AG09319 (cell line): ENCODE measurements around the gene LRRC4C.

Experiments used
- DNase-seq: peaks from one replicate; pipeline ENCODE4 v3.0.0-alpha.2; 2010; ENCODE audit warnings: low read depth; ENCODE audit errors: extremely low read depth
- TF ChIP-seq, protein P1 (sequence below): IDR thresholded peaks from 2 replicates; pipeline ENCODE4 v1.5.1; 2011; ENCODE audit warnings: low read depth, mild to moderate bottlenecking, inconsistent platforms, low read length, moderate library complexity

LRRC4C gene

DNA sequence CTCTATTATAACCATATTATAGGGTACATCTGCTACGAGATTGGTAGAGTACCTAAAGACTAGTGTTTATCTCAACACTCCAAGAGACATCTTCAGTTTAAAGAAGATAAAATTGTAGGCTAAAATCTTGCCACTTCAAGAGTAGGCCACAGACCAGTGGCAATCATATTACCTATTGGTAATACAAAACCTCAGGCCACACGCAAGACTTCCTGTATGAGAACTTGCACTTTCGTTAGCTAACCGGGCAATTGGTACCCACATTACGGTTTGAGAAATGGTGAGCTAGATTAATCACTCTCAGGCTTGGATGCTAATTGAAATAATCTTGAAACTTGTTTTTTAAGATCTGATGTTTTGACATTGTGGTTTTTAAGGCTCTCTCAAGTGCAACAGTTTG, 772.7 kb downstream of the LRRC4C start:
- TF ChIP-seq, protein P1, sequence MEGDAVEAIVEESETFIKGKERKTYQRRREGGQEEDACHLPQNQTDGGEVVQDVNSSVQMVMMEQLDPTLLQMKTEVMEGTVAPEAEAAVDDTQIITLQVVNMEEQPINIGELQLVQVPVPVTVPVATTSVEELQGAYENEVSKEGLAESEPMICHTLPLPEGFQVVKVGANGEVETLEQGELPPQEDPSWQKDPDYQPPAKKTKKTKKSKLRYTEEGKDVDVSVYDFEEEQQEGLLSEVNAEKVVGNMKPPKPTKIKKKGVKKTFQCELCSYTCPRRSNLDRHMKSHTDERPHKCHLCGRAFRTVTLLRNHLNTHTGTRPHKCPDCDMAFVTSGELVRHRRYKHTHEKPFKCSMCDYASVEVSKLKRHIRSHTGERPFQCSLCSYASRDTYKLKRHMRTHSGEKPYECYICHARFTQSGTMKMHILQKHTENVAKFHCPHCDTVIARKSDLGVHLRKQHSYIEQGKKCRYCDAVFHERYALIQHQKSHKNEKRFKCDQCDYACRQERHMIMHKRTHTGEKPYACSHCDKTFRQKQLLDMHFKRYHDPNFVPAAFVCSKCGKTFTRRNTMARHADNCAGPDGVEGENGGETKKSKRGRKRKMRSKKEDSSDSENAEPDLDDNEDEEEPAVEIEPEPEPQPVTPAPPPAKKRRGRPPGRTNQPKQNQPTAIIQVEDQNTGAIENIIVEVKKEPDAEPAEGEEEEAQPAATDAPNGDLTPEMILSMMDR = no peak

GRCh38 chr11:40683010-40683409, 776.4 kb downstream of the LRRC4C start:
- no peak for DNase-seq
- TF ChIP-seq, protein P1 = no peak

More for the DNA sequence above, 772.7 kb downstream of the LRRC4C start:
- no peak for DNase-seq

GRCh38 chr11:40679276-40679675, 780.2 kb downstream of the LRRC4C start:
- TF ChIP-seq, protein P1 = no peak
- DNase-seq = no peak

GRCh38 chr11:40647295-40647694, 812.2 kb downstream of the LRRC4C start:
- DNase-seq = no peak
- TF ChIP-seq, protein P1 = no peak

- TF ChIP-seq, protein P1 = no peak
- no peak for DNase-seq
Observed at GRCh38 chr11:40642284-40642683, 817.2 kb downstream of the LRRC4C start.

- no peak for DNase-seq
- TF ChIP-seq, protein P1 = no peak
Observed at GRCh38 chr11:40619654-40620053, 839.8 kb downstream of the LRRC4C start.

- DNase-seq = no peak
- TF ChIP-seq, protein P1 = no peak
Observed at GRCh38 chr11:40606800-40607199, 852.7 kb downstream of the LRRC4C start.
